ENCODE measurements around the gene CHMP2A. TPM values are rescaled to one million over a fixed set of nuclear protein-coding genes. Genes with fewer than 3 reads are reported as not detected.

Gene CHMP2A
- total and polyA plus RNA-seq, 4 donors = 58.0 to 107 (median 83.3) TPM

DNA sequence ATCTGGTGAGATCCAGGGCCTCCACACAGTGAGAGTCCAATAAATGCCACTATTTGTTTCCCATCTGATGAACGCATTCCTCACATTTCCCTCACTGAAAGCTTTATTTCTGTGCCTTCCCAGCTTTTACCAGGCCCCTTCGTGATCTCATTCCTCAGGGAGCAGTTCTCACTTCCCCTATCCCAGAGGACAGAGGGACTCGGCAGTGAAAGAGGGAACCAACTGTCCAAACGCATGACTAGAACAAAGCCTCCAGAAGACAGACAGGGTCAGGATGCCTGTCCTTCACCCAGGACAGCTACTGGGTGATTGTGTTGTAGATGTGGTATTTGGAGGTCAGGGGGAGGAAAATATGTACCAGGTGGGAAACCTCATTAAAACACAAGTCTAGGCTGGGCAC, 33.3 kb downstream of the CHMP2A start:
- no peak overlapping the region for H3K4me3 ChIP-seq (ENCODE audit: low read depth in 1 of 3, low read length in 3 of 3)
- no peak for DNase-seq (ENCODE audit: low spot score)
- no peaks in the 10 kb centered on the region for H3K27me3 ChIP-seq (ENCODE audit: control insufficient read depth in 4 of 4, insufficient read depth in 4 of 4, low read length in 3 of 4)
- no peak overlapping the region for H3K27ac ChIP-seq (ENCODE audit: low read depth in 1 of 2, low read length in 2 of 2)
- TF ChIP-seq HNF4G (IDR thresholded peaks at IDR 0.05) = no peak
- TF ChIP-seq GABPA (IDR thresholded peaks at IDR 0.05 in 1 of 2, conservative IDR thresholded peaks at IDR 0.05 in 1 of 2) = no peak
- no peak for TF ChIP-seq YY1 (IDR thresholded peaks at IDR 0.05)
- no peak for TF ChIP-seq RXRA (IDR thresholded peaks at IDR 0.05)
- TF ChIP-seq, protein P1, sequence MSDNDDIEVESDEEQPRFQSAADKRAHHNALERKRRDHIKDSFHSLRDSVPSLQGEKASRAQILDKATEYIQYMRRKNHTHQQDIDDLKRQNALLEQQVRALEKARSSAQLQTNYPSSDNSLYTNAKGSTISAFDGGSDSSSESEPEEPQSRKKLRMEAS (IDR thresholded peaks at IDR 0.05) = no peak
- no peak for TF ChIP-seq FOXA1 (IDR thresholded peaks at IDR 0.05)
- TF ChIP-seq HNF4A (conservative IDR thresholded peaks at IDR 0.05) = no peak
- TF ChIP-seq, protein P2, sequence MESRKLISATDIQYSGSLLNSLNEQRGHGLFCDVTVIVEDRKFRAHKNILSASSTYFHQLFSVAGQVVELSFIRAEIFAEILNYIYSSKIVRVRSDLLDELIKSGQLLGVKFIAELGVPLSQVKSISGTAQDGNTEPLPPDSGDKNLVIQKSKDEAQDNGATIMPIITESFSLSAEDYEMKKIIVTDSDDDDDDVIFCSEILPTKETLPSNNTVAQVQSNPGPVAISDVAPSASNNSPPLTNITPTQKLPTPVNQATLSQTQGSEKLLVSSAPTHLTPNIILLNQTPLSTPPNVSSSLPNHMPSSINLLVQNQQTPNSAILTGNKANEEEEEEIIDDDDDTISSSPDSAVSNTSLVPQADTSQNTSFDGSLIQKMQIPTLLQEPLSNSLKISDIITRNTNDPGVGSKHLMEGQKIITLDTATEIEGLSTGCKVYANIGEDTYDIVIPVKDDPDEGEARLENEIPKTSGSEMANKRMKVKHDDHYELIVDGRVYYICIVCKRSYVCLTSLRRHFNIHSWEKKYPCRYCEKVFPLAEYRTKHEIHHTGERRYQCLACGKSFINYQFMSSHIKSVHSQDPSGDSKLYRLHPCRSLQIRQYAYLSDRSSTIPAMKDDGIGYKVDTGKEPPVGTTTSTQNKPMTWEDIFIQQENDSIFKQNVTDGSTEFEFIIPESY (IDR thresholded peaks at IDR 0.05) = no peak
- no peak for TF ChIP-seq FOXA2 (IDR thresholded peaks at IDR 0.05)
- TF ChIP-seq JUND (IDR thresholded peaks at IDR 0.05) = no peak
- H3K36me3 ChIP-seq (ENCODE audit: control insufficient read depth in 4 of 4, insufficient read depth in 3 of 4, low read depth in 1 of 4, low read length in 3 of 4) = peaks cover 0 to 4% (median under 1%) of the 10 kb centered on the region in 4 donors
- H3K4me1 ChIP-seq (ENCODE audit: control insufficient read depth in 4 of 4, insufficient read depth in 4 of 4, low read length in 3 of 4) = peaks cover 2 to 29% (median 20%) of the 10 kb centered on the region in 4 donors
- 84% methylated on average over 4 of the region's 4 CpGs for WGBS
- H3K9ac ChIP-seq (ENCODE audit: low read depth in 1 of 2, low read length in 2 of 2) = no peak overlapping the region
- H3K9me3 ChIP-seq (ENCODE audit: control insufficient read depth in 4 of 4, low read length in 3 of 4) = no peaks in the 10 kb centered on the region

DNA sequence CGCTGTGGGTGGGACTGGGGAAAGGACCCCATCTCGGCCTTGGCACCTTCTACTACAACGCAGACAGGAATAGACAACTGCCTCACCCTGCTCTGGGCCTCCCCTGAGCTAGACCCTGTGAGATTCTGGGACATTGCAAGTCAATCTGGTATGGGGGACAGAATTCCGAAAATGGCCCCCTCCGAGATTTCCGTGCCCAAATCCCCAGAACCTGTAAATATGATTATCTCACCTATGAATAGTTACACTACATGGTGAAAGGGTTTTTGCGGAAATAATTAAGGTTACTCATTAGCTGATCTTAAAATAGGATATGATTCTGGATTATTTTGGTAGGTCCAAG, 34.7 kb downstream of the CHMP2A start:
- no peak for DNase-seq (ENCODE audit: low spot score)
- WGBS = 14% methylated on average over 7 of the region's 7 CpGs
- peak overlapping the region; percentile 95 for H3K27ac ChIP-seq (ENCODE audit: low read depth in 1 of 2, low read length in 2 of 2)
- no peaks in the 10 kb centered on the region for H3K27me3 ChIP-seq (ENCODE audit: control insufficient read depth in 4 of 4, insufficient read depth in 4 of 4, low read length in 3 of 4)
- no peaks in the 10 kb centered on the region for H3K9me3 ChIP-seq (ENCODE audit: control insufficient read depth in 4 of 4, low read length in 3 of 4)
- H3K9ac ChIP-seq (ENCODE audit: low read depth in 1 of 2, low read length in 2 of 2) = peak overlapping the region; percentile 61 to 72
- peak overlapping the region; percentile 78 to 94 (median 88) for H3K4me3 ChIP-seq (ENCODE audit: low read depth in 1 of 3, low read length in 3 of 3)
- peaks cover 0 to 9% (median 3%) of the 10 kb centered on the region in 4 donors for H3K36me3 ChIP-seq (ENCODE audit: control insufficient read depth in 4 of 4, insufficient read depth in 3 of 4, low read depth in 1 of 4, low read length in 3 of 4)
- H3K4me1 ChIP-seq (ENCODE audit: control insufficient read depth in 4 of 4, insufficient read depth in 4 of 4, low read length in 3 of 4) = peaks cover 2 to 37% (median 20%) of the 10 kb centered on the region in 4 donors
- TF ChIP-seq FOXA2 (IDR thresholded peaks at IDR 0.05) (no peak), SP1 (IDR thresholded peaks at IDR 0.05) (no peak), HNF4G (IDR thresholded peaks at IDR 0.05) (no peak), JUND (IDR thresholded peaks at IDR 0.05) (no peak), RAD21 (IDR thresholded peaks at IDR 0.05) (no peak), RXRA (IDR thresholded peaks at IDR 0.05) (no peak), HNF4A (conservative IDR thresholded peaks at IDR 0.05) (no peak), YY1 (IDR thresholded peaks at IDR 0.05) (no peak), TAF1 (conservative IDR thresholded peaks at IDR 0.05) (no peak), GABPA (IDR thresholded peaks at IDR 0.05 in 1 of 2, conservative IDR thresholded peaks at IDR 0.05 in 1 of 2) (no peak), FOXA1 (IDR thresholded peaks at IDR 0.05) (no peak)
- TF ChIP-seq, protein P3, sequence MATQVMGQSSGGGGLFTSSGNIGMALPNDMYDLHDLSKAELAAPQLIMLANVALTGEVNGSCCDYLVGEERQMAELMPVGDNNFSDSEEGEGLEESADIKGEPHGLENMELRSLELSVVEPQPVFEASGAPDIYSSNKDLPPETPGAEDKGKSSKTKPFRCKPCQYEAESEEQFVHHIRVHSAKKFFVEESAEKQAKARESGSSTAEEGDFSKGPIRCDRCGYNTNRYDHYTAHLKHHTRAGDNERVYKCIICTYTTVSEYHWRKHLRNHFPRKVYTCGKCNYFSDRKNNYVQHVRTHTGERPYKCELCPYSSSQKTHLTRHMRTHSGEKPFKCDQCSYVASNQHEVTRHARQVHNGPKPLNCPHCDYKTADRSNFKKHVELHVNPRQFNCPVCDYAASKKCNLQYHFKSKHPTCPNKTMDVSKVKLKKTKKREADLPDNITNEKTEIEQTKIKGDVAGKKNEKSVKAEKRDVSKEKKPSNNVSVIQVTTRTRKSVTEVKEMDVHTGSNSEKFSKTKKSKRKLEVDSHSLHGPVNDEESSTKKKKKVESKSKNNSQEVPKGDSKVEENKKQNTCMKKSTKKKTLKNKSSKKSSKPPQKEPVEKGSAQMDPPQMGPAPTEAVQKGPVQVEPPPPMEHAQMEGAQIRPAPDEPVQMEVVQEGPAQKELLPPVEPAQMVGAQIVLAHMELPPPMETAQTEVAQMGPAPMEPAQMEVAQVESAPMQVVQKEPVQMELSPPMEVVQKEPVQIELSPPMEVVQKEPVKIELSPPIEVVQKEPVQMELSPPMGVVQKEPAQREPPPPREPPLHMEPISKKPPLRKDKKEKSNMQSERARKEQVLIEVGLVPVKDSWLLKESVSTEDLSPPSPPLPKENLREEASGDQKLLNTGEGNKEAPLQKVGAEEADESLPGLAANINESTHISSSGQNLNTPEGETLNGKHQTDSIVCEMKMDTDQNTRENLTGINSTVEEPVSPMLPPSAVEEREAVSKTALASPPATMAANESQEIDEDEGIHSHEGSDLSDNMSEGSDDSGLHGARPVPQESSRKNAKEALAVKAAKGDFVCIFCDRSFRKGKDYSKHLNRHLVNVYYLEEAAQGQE (IDR thresholded peaks at IDR 0.05) = no peak
- TF ChIP-seq, protein P2 (IDR thresholded peaks at IDR 0.05) = no peak
- TF ChIP-seq, protein P4, sequence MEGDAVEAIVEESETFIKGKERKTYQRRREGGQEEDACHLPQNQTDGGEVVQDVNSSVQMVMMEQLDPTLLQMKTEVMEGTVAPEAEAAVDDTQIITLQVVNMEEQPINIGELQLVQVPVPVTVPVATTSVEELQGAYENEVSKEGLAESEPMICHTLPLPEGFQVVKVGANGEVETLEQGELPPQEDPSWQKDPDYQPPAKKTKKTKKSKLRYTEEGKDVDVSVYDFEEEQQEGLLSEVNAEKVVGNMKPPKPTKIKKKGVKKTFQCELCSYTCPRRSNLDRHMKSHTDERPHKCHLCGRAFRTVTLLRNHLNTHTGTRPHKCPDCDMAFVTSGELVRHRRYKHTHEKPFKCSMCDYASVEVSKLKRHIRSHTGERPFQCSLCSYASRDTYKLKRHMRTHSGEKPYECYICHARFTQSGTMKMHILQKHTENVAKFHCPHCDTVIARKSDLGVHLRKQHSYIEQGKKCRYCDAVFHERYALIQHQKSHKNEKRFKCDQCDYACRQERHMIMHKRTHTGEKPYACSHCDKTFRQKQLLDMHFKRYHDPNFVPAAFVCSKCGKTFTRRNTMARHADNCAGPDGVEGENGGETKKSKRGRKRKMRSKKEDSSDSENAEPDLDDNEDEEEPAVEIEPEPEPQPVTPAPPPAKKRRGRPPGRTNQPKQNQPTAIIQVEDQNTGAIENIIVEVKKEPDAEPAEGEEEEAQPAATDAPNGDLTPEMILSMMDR (IDR thresholded peaks at IDR 0.05; ENCODE audit: low read depth, low read length, missing input control) = no peak
